Lower lobe of right lung (tissue), 2 donors: ENCODE data around the gene FAM163A. TPM values are rescaled to one million over a fixed set of nuclear protein-coding genes. Genes with fewer than 3 reads are reported as not detected.
"Not testable (repeated sequence)": the region's sequence is repeated elsewhere in the genome, so short reads cannot be mapped to it uniquely, and the experiment has no call there.

Experiments
- ATAC-seq, 2 donors: fragments of 200-7000 bp; cut with Tn5 transposase; one replicate each; pipeline ENCODE4 v1.9.1; 2020 to 2022; ENCODE audit warnings: mild to moderate bottlenecking in 2 of 2, moderate library complexity in 2 of 2
- DNase-seq: peaks from one replicate; pipeline ENCODE4 v3.0.0-alpha.2; 2020
- H3K27ac ChIP-seq: fragments of 200-600 bp; one replicate; pipeline ENCODE4 v1.8.0; 2022
- H3K27me3 ChIP-seq: fragments of 200-600 bp; one replicate; pipeline ENCODE4 v1.8.0; 2022; ENCODE audit warnings: low read depth
- H3K36me3 ChIP-seq: fragments of 200-600 bp; one replicate; pipeline ENCODE4 v1.8.0; 2022; ENCODE audit warnings: mild to moderate bottlenecking
- H3K4me1 ChIP-seq: fragments of 200-600 bp; one replicate; pipeline ENCODE4 v1.8.0; 2022
- H3K4me3 ChIP-seq: fragments of 200-600 bp; one replicate; pipeline ENCODE4 v1.8.0; 2022; ENCODE audit warnings: mild to moderate bottlenecking
- H3K9me3 ChIP-seq: fragments of 200-600 bp; one replicate; pipeline ENCODE4 v1.8.0; 2022
- intact Hi-C: fragments of 100-400 bp; cut with DNase I; formaldehyde crosslinking; loops from one replicate; pipeline ENCODE4 v1.11.0; 2022
- total RNA-seq: library from RNA; stranded (reverse); fragmentation: NEBNext Ultra II Directional; extraction: Animal tissue kit (Norgen Biotek cat#: 25700); gene quantifications from one replicate; pipeline ENCODE4 v1.2.1, GENCODE V29; 2021
- TF ChIP-seq, protein P1 (sequence below): fragments of 200-600 bp; IDR thresholded peaks from one replicate; pipeline ENCODE4 v1.8.0; 2022; ENCODE audit warnings: antibody characterized with exemption, mild to moderate bottlenecking
- donor health status: DM: no; HTN: yes; CAD: no; lungs with severe emphysema.

The FAM163A gene
- total RNA-seq, 1 donor from 2014 or later: not detected

DNA sequence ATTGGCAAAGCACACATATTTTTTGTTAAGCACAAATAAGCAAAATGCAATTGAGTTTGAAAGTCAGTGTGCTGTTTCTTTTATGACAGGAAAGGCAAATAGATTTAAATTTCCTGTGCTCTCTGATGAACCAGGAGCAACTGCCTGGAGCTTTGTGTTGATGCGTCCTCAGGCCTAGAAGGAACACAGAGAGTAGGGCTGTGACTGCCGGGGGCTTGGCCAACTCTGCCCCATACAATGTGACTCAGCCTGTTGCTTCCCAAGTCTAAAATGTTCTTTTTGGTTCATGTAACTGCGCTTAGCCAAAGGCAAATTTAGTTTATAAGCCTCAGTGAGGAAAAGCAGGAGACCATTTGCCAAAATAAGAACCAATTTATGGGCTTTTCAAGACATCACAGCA is 97.0 kb downstream of the FAM163A start:
- DNase-seq: no peak
- ATAC-seq: no peak
- TF ChIP-seq, protein P1, sequence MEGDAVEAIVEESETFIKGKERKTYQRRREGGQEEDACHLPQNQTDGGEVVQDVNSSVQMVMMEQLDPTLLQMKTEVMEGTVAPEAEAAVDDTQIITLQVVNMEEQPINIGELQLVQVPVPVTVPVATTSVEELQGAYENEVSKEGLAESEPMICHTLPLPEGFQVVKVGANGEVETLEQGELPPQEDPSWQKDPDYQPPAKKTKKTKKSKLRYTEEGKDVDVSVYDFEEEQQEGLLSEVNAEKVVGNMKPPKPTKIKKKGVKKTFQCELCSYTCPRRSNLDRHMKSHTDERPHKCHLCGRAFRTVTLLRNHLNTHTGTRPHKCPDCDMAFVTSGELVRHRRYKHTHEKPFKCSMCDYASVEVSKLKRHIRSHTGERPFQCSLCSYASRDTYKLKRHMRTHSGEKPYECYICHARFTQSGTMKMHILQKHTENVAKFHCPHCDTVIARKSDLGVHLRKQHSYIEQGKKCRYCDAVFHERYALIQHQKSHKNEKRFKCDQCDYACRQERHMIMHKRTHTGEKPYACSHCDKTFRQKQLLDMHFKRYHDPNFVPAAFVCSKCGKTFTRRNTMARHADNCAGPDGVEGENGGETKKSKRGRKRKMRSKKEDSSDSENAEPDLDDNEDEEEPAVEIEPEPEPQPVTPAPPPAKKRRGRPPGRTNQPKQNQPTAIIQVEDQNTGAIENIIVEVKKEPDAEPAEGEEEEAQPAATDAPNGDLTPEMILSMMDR: no peak
- Histone ChIP-seq H3K36me3 (peaks cover 46% of the 10 kb centered on the region), H3K9me3 (no peaks in the 10 kb centered on the region), H3K4me1 (no peaks in the 10 kb centered on the region), H3K4me3 (no peak overlapping the region), H3K27me3 (no peaks in the 10 kb centered on the region), H3K27ac (no peak overlapping the region)
- intact Hi-C loops: no loop called here

DNA sequence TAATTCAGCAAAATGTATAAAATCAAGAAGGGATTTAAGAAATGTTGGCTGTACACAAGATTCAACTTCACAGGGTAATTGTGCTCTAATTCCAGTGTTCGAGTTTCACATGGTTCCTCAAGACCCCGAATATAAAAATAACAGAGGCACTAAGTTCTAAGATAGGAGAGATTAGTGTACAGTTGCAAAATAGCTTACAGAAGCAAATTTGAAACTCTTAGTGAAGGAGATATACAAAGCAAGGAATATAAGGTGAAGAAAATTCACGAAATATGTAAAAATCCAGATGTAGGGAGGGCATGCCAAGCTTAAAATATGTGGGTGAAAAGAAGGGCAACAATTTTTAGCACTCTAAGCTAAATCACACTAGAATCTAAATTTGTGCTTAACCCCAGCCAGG is 105.1 kb downstream of the FAM163A start:
- ATAC-seq: no peak
- Histone ChIP-seq H3K4me3 (no peak overlapping the region), H3K9me3 (no peaks in the 10 kb centered on the region), H3K4me1 (no peaks in the 10 kb centered on the region), H3K27ac (no peak overlapping the region), H3K27me3 (no peaks in the 10 kb centered on the region), H3K36me3 (peaks cover 87% of the 10 kb centered on the region)
- intact Hi-C loops: no loop called here
- DNase-seq: no peak
- TF ChIP-seq, protein P1: no peak

DNA sequence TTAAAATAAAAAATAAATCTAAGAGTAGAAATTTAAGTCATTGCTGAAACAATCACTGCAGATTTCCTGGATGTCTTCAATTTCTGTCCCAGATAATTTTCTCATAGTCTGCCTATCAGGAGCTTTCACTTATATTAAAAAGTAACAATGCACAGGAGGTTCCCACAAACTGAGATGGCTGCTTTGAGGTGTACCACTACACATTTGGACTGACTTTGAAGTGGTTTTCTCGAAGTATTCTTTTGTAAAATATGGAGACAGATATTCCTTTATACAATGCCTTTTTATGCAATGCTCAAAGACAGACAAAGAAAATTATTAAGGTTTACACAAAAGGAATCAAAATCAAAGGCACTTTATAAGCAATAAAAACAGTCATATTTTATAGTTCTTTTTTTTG is 110.0 kb downstream of the FAM163A start:
- DNase-seq: no peak
- H3K36me3 ChIP-seq: peaks cover 80% of the 10 kb centered on the region

DNA sequence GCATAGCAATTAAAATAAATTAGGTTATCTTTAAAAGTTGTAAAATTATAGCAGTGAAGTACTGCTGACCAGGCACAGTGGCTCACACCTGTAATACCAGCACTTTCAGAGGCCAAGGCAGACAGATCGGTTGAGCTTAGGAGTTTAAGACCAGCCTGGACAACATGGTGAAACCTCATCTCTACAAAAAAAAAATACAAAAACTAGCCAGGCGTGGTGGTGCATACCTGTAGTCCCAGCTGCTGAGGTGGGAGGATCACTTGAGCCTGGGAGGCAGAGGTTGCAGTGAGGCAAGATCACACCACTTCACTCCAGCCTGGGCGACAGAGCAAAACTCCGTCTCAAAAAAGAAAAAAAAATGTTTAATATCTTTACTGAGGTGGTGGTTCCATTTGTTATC is 112.7 kb downstream of the FAM163A start:
- H3K4me1 ChIP-seq, intact Hi-C loops, H3K4me3 ChIP-seq, H3K27me3 ChIP-seq, DNase-seq, H3K9me3 ChIP-seq, ATAC-seq, H3K27ac ChIP-seq: not testable (repeated sequence)
- peaks cover 61% of the 10 kb centered on the region for H3K36me3 ChIP-seq

More for the DNA sequence above, 110.0 kb downstream of the FAM163A start:
- TF ChIP-seq, protein P1: no peak
- Histone ChIP-seq H3K27me3 (no peaks in the 10 kb centered on the region), H3K27ac (no peak overlapping the region), H3K4me3 (no peak overlapping the region), H3K9me3 (no peaks in the 10 kb centered on the region), H3K4me1 (no peaks in the 10 kb centered on the region)
- no peak for ATAC-seq
- intact Hi-C loops: no loop called here

DNA sequence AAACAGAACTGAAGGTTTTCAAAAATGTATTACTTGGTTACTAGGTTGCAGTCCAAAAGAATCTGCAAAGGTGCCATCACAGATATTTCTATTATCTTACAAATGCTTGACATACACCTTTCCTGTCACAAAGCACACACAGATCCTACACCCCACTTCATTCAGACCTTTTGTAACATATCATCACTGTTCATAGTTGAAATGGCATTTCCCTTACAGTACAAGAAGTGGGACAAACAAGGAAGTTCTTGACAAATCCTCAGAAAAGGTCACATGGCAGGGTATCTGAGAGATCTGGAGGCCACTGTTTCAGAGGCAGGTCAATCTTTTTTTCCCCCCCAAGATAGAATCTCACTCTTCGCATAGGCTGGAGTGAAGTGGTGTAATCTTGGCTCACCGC is 113.2 kb downstream of the FAM163A start:
- Histone ChIP-seq H3K4me1 (no peaks in the 10 kb centered on the region), H3K27ac (no peak overlapping the region), H3K36me3 (peaks cover 60% of the 10 kb centered on the region), H3K4me3 (no peak overlapping the region), H3K9me3 (no peaks in the 10 kb centered on the region), H3K27me3 (no peaks in the 10 kb centered on the region)
- intact Hi-C loops: no loop called here
- TF ChIP-seq, protein P1: no peak
- ATAC-seq (peak; percentile 46 to 65), DNase-seq (no peak)

DNA sequence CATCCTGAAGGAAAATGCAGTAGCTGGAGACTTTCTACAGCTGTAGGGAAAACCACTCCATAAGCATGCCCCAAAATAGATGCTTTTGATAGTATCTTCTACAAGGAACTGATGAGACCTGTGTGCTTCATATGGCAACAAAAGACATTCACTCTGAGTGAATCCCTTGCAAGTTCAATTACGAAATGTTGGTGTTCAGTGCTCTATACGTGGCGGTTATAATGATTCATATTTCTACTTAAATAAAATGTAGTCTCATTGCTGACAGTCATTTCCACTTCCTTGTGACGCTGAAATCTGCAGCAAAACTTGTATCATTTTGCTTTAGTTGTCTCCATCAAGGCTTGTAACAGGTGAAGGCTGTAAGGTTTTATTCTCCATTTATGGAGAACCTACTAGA is 113.9 kb downstream of the FAM163A start:
- H3K9me3 ChIP-seq: no peaks in the 10 kb centered on the region
- DNase-seq: no peak
- intact Hi-C loops: no loop called here
- peaks cover 60% of the 10 kb centered on the region for H3K36me3 ChIP-seq
- ATAC-seq: no peak
- H3K27me3 ChIP-seq: no peaks in the 10 kb centered on the region
- no peak overlapping the region for H3K27ac ChIP-seq
- TF ChIP-seq, protein P1: no peak
- H3K4me1 ChIP-seq: no peaks in the 10 kb centered on the region
- H3K4me3 ChIP-seq: no peak overlapping the region
